Panc1 (cell line): Measurements from ENCODE around the gene PLEKHO2. TPM values are rescaled to one million over a fixed set of nuclear protein-coding genes. Genes with fewer than 3 reads are reported as not detected.
"Not testable (repeated sequence)": the region's sequence is repeated elsewhere in the genome, so short reads cannot be mapped to it uniquely, and the experiment has no call there.

Source experiments
- ATAC-seq: fragments of 200-7000 bp; cut with Tn5 transposase; 2 replicates; pipeline ENCODE4 v1.9.1; 2020; ENCODE audit warnings: mild to moderate bottlenecking, moderate library complexity
- BruUV-seq: library from RNA; stranded (reverse); fragments of 400-500 nt; replicated peaks from 2 replicates; lab custom pipeline; 2021; lab: Mats Ljungman, UMichigan
- CTCF ChIA-PET: fragments of 300-600 bp; sonication (Branson Sonifier 250); formaldehyde crosslinking; loops from one replicate; lab custom pipeline; 2022; ENCODE audit warnings: antibody characterized with exemption; lab: Charles Lee
- POLR2A ChIA-PET: fragments of 300-600 bp; sonication (Branson Sonifier 250); formaldehyde crosslinking; loops from one replicate; lab custom pipeline; 2022; ENCODE audit warnings: antibody characterized with exemption; lab: Charles Lee
- DNase-seq: peaks from one replicate; pipeline ENCODE4 v3.0.0-alpha.2; 2010; ENCODE audit warnings: low read depth, low spot score
- H3K27ac ChIP-seq: 2 replicates; pipeline ENCODE4 v1.5.1; 2011; ENCODE audit warnings: mild to moderate bottlenecking, low read length, inconsistent platforms
- H3K27me3 ChIP-seq: fragments of 200-500 bp; sonication (Bioruptor generic); 2 replicates; pipeline ENCODE4 v1.6.0; 2014; ENCODE audit warnings: low read length, inconsistent platforms; ENCODE audit not compliant: control insufficient read depth, insufficient read depth
- H3K36me3 ChIP-seq: fragments of 200-500 bp; sonication (Bioruptor generic); 2 replicates; pipeline ENCODE4 v1.5.1; 2014; ENCODE audit warnings: inconsistent platforms, mild to moderate bottlenecking, low read length, moderate library complexity; ENCODE audit not compliant: control insufficient read depth, insufficient read depth
- H3K4me1 ChIP-seq: 2 replicates; pipeline ENCODE4 v1.5.1; 2011; ENCODE audit warnings: inconsistent platforms, mild to moderate bottlenecking, low read length, moderate library complexity; ENCODE audit not compliant: control insufficient read depth, insufficient read depth
- H3K4me3 ChIP-seq, 2 experiments: 2 replicates each; pipeline ENCODE4 v1.5.1; 2011 to 2012; ENCODE audit warnings: low read depth in 2 of 2, low read length in 2 of 2, mild to moderate bottlenecking in 2 of 2, inconsistent platforms in 1 of 2, moderate library complexity in 1 of 2
- H3K9me3 ChIP-seq: fragments of 200-500 bp; sonication (Bioruptor generic); 2 replicates; pipeline ENCODE4 v1.5.1; 2014; ENCODE audit warnings: low read depth, mild to moderate bottlenecking, inconsistent platforms, low read length, moderate library complexity; ENCODE audit not compliant: control insufficient read depth, insufficient read depth
- CTCF ChIP-seq: fragments of 450-650 bp; IDR thresholded peaks from 2 replicates; pipeline ENCODE4 v1.5.1; 2017; ENCODE audit warnings: mild to moderate bottlenecking
- POLR2AphosphoS5 ChIP-seq: IDR thresholded peaks from 2 replicates; pipeline ENCODE4 v1.6.1; 2012; ENCODE audit warnings: mild to moderate bottlenecking, low read depth, low read length, moderate library complexity
- REST ChIP-seq, 2 experiments: IDR thresholded peaks; 2 replicates each; pipeline ENCODE4 v1.6.1; 2011 to 2012; ENCODE audit warnings: low read depth in 2 of 2, control low read depth in 1 of 2, low read length in 1 of 2, mild to moderate bottlenecking in 1 of 2, moderate library complexity in 1 of 2; ENCODE audit not compliant: insufficient read depth in 1 of 2
- SIN3A ChIP-seq: IDR thresholded peaks from 2 replicates; pipeline ENCODE4 v1.6.1; 2012; ENCODE audit warnings: low read depth, mild to moderate bottlenecking, low read length, moderate library complexity, borderline replicate concordance; ENCODE audit not compliant: insufficient read depth
- TCF7L2 ChIP-seq: IDR thresholded peaks from 2 replicates; pipeline ENCODE4 v1.6.1; 2011; ENCODE audit warnings: mild to moderate bottlenecking, low read depth, low read length, inconsistent platforms
- in situ Hi-C: cut with HindIII; loops from 2 replicates; pipeline ENCODE4 v1.10.0; 2016; ENCODE audit warnings: low sequenced_read_pairs, low pct_unique_long_range_greater_than_20kb
- intact Hi-C: fragments of 100-400 bp; cut with micrococcal nuclease; formaldehyde crosslinking; loops from one replicate; pipeline ENCODE4 v1.10.0; 2022; ENCODE audit not compliant: unreplicated experiment
- total RNA-seq: library from RNA; stranded (reverse); gene quantifications from one replicate; pipeline ENCODE4 v1.2.1, GENCODE V29; 2021; ENCODE audit not compliant: unreplicated experiment

PLEKHO2 gene
- total RNA-seq, 1 experiment from 2014 or later, result 11.1 TPM

DNA sequence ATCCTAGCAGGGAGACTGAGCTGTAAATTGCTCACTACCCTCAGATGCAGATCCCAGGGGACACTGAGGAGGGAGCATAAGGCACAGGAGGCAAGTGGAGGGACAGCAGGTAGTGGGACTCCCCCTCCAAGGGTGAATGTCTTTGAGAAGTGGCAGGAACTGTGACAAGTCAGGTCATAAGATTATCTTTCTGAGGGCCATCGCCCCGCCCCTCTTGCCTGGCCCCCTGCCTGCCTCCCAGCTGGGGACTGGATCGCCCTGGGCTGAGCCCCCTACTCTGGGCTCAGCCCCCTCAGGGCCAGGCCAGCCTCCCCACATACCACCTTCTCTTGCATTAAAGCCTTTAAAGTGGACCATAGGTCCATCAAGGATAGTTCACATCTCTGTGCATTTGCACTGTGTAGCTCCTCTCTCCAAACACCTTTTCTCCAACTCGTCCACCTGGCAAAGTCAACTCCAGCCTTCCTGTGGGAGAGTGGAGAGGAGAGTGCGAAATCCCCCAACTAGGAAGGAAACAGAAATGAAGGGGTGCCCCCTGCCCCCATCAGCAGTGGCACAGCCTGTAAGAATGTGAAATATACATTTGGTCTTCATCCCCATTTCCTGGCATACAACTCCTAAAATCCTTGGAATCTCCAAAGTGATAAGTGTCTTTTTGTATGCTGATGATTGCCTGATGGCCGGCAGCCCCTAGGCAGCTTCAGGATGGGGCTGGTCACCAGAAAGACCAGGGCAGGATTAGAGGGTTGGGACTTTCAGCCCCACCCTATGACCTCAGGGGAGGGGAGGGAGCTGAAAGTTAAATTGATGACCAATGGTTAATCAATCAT lies 31.0 kb upstream of the PLEKHO2 start:
- TF ChIP-seq REST (IDR thresholded peaks at IDR 0.05; ENCODE audit: insufficient read depth in 1 of 2, low read depth in 2 of 2, low read length in 1 of 2) (no peak), CTCF (no peak), TCF7L2 (no peak), SIN3A (no peak), POLR2AphosphoS5 (no peak)
- in situ Hi-C loops (no loop called here), intact Hi-C loops (loop anchor here (1.0 kb wide), 1 partner anchor 79 kb away; no protein-coding TSS in a partner anchor)
- no peaks in the 10 kb centered on the region for H3K9me3 ChIP-seq
- DNase-seq, result no peak
- no peak for ATAC-seq
- H3K27me3 ChIP-seq, result no peaks in the 10 kb centered on the region
- ChIA-PET POLR2A (interaction anchor here (0.6 to 1.0 kb wide), 2 partner anchors 27 to 278 kb away, joined by 3 read pairs; no protein-coding TSS in a partner anchor), CTCF (interaction anchor here (0.7 to 1.7 kb wide), 6 partner anchors 12 to 82 kb away, joined by 3 to 12 read pairs (median 6); no protein-coding TSS in a partner anchor)
- H3K4me1 ChIP-seq, result no peaks in the 10 kb centered on the region
- H3K36me3 ChIP-seq, result no peaks in the 10 kb centered on the region
- no TSS peak for BruUV-seq
- H3K27ac ChIP-seq, result no peak overlapping the region
- no peak overlapping the region for H3K4me3 ChIP-seq

DNA sequence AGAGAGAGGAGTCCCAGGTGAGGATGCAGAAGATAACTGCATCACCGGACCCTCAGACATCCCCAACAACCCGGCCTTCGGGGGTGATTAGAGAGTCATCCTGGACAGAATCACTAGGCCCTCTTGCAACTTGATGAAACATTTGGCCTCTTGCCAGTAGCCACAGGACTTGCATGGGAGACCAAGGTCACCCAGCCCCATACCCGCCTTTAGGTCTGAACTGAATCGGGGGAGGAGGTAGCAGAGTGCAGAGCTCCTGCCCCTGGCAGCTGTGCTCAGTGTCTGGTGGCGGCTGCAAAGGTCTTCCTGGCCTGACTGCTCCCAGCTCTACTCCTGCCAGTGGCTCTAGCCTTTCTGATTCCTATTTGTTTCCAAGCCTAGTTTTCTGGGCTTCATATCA lies 28.6 kb upstream of the PLEKHO2 start:
- no peak for ATAC-seq
- Histone ChIP-seq H3K9me3 (no peaks in the 10 kb centered on the region), H3K27me3 (no peaks in the 10 kb centered on the region), H3K27ac (no peak overlapping the region), H3K36me3 (no peaks in the 10 kb centered on the region), H3K4me3 (no peak overlapping the region), H3K4me1 (no peaks in the 10 kb centered on the region)
- no peak for DNase-seq
- ChIA-PET POLR2A (no interaction called here), CTCF (no interaction called here)
- TF ChIP-seq CTCF (no peak), REST (IDR thresholded peaks at IDR 0.05; ENCODE audit: insufficient read depth in 1 of 2, low read depth in 2 of 2, low read length in 1 of 2) (no peak), SIN3A (no peak), TCF7L2 (no peak), POLR2AphosphoS5 (no peak)
- BruUV-seq, result no TSS peak
- in situ Hi-C loops, result no loop called here
- intact Hi-C loops, result no loop called here

- H3K36me3 ChIP-seq, ATAC-seq, in situ Hi-C loops, H3K4me3 ChIP-seq, H3K27me3 ChIP-seq, H3K9me3 ChIP-seq, H3K4me1 ChIP-seq, DNase-seq, intact Hi-C loops, BruUV-seq, H3K27ac ChIP-seq: not testable (repeated sequence)
- ChIA-PET POLR2A (interaction anchor here (0.6 kb wide), 1 partner anchor 11 kb away, joined by 15 read pairs; the partner anchor contains the start of gene PIF1), CTCF (interaction anchor here (0.7 kb wide), 1 partner anchor 65 kb away, joined by 6 read pairs; no protein-coding TSS in a partner anchor)
Observed at GRCh38 chr15:64814283-64814682, 27.4 kb upstream of the PLEKHO2 start.
